ENCODE data around the gene UBE2L3.
"Not testable (repeated sequence)": the region's sequence is repeated elsewhere in the genome, so short reads cannot be mapped to it uniquely, and the experiment has no call there.

The UBE2L3 gene

GRCh38 chr22:21642584-21643448, 75.3 kb downstream of the UBE2L3 start:
- DNase-seq (ENCODE audit: low read depth in 2 of 3, low spot score in 2 of 3), result peak in 2 of 3 experiments; percentile 39 to 41

GRCh38 chr22:21643533-21644357, 76.2 kb downstream of the UBE2L3 start:
- no peak for DNase-seq (ENCODE audit: low read depth in 2 of 3, low spot score in 2 of 3)

- DNase-seq (ENCODE audit: low read depth in 2 of 3, low spot score in 2 of 3), result not testable (repeated sequence)
Measured at GRCh38 chr22:21645513-21645912, 78.0 kb downstream of the UBE2L3 start.

DNA sequence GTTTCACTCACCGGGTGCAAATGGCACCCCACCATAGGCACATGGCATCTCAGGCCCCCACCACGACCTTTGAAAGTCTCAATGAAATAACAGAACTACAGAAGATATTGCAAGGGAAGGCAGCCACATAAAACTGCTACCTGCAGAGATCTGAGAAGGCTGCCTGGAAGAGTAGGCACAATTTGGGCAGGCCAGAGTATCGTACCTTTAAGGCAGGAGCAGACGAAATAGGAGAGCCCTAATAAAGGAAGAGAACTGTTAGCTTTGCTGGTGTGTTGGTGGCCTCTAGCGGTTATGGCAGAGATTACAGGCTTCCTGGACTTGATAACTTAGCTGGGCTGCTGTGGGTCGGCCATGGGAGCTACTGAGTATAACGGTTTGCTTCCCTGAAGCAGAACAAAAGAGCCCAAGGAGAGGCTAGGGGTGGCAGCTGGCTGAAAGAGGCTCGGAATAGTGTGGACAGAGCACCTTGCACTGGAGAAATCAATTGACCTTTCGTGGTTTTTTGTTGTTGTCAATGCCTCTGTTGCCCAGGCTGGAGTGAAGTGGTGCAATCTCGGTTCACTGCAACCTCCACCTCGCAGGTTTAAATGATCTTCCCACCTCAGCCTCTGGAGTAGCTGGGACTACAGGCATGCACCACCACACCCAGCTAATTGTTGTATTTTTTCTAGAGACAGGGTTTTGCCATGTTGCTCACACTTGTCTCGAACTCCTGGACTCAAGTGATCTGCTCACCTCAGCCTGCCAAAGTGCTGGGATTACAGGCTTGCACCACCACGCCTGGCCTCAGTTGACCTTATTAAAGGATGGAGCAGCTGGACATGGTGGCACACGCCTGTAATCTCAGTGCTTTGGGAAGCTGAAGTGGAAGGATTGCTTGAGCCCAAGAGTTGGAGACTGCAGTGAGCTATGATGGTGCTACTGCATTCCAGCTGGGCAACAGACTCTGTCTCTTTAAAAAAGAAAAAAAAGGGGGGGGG, 79.4 kb downstream of the UBE2L3 start:
- DNase-seq (ENCODE audit: low read depth in 2 of 3, low spot score in 2 of 3), result peak in 1 of 3 experiments; percentile 46

DNA sequence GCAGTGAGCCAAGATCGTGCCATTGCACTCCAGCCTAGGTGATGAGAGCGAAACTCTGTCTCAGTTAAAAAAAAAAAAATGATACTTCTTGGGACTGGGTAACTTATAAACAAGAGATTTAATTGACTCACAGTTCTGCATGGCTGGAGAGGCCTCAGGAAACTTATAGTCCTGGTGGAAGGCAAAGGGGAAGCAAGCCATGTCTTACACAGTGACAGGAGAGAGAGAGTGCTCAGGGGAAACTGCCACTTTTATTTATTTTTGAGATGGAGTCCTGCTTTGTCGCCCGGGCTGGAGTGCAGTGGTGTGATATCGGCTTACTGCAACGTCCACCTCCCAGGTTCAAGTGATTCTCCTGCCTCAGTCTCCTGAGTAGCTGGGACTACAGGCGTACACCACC, 82.8 kb downstream of the UBE2L3 start:
- DNase-seq (ENCODE audit: low read depth in 2 of 3, low spot score in 2 of 3), result no peak

GRCh38 chr22:21650823-21651520, 83.5 kb downstream of the UBE2L3 start:
- DNase-seq (ENCODE audit: low read depth in 2 of 3, low spot score in 2 of 3), result no peak

DNA sequence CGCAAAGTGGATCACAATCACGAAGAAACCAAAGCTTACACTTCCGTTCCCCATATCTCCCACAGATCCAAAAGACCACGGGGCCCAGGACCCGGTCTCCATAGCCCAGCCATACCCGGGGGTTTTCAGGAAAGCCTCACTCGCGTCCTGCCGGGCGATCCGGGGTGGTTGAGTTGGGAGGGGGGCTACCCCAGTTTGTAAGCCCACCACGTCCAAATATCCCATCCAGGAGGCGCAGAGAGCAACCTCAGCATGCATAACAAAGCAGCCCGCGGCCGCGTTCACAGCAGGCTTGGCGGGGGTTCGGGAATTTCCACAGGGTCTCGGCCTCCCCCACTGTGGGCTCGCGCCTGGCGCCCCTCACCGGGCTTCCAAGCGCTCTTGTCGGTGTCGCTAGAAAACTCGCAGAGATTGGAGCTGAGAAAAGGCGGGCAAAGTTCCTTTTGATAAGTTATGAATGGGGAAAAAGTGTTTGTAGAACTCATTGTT, 84.1 kb downstream of the UBE2L3 start:
- no peak for DNase-seq (ENCODE audit: low read depth in 2 of 3, low spot score in 2 of 3)

- DNase-seq (ENCODE audit: low read depth in 2 of 3, low spot score in 2 of 3), result peak; percentile 68 to 87 (median 74)
Measured at GRCh38 chr22:21652010-21652546, 84.6 kb downstream of the UBE2L3 start.

GRCh38 chr22:21652547-21653545, 85.3 kb downstream of the UBE2L3 start:
- DNase-seq (ENCODE audit: low read depth in 2 of 3, low spot score in 2 of 3), result no peak

- DNase-seq (ENCODE audit: low read depth in 2 of 3, low spot score in 2 of 3), result no peak
Measured at GRCh38 chr22:21657020-21657359, 89.5 kb downstream of the UBE2L3 start.

GRCh38 chr22:21657360-21658032, 90.0 kb downstream of the UBE2L3 start:
- peak; percentile 55 to 64 (median 60) for DNase-seq (ENCODE audit: low read depth in 2 of 3, low spot score in 2 of 3)

- no peak for DNase-seq (ENCODE audit: low read depth in 2 of 3, low spot score in 2 of 3)
Measured at GRCh38 chr22:21659864-21660525, 92.5 kb downstream of the UBE2L3 start.

DNA sequence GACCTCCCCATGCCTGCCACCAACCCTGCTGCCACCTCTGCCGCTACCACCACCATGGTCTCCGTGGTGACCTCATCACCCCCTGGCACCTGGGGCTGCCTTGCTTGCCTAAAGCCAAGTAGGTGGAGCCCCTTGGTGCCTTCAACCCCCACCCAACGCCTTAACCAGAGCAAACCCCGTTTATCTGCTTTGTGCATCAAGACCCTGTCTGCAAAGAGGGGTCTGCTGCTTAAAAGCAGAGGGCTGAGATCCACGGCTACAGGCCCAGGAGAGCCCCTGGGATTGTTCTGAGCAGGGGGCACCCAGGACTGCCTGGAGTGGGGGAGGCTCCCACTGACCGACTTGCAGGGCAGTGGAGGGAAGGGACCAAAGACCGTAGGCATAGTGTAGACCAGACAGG, 93.4 kb downstream of the UBE2L3 start:
- DNase-seq (ENCODE audit: low read depth in 2 of 3, low spot score in 2 of 3), result no peak

DNA sequence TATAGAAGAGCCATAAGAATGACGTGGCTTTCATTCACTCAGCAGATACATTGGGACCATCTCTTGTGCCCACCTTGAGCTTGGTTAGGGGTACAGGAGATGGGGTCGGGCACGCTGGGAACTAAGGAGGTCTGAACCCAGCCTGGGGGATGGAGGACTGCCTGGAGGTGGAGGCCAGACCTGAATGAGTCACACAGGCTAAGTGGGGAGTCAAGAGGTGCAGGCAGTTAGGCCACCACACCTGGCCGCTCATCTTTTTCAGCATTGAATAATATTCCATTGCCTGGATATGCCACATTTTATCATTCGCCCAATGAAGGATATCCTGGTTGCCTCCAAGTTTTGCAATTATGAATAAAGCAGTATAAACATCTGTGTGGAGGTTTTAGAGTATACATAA, 94.5 kb downstream of the UBE2L3 start:
- DNase-seq (ENCODE audit: low read depth in 2 of 3, low spot score in 2 of 3), result no peak

GRCh38 chr22:21663738-21664137, 96.2 kb downstream of the UBE2L3 start:
- DNase-seq (ENCODE audit: low read depth in 2 of 3, low spot score in 2 of 3), result no peak

GRCh38 chr22:21665047-21665851, 97.7 kb downstream of the UBE2L3 start:
- DNase-seq (ENCODE audit: low read depth in 2 of 3, low spot score in 2 of 3), result no peak

GRCh38 chr22:21666786-21667185, 99.3 kb downstream of the UBE2L3 start:
- DNase-seq (ENCODE audit: low read depth in 2 of 3, low spot score in 2 of 3), result no peak
